Embryonic facial prominence (tissue), 1 donor: ENCODE measurements around the gene TNS1.

Experiments used
- DNase-seq: peaks from one replicate; pipeline ENCODE4 v3.0.0-alpha.2; 2016; ENCODE audit errors: extremely low spot score

The TNS1 gene

GRCh38 chr2:217943446-217944321 lies 59.1 kb downstream of the TNS1 start:
- DNase-seq: no peak

GRCh38 chr2:217942731-217943335 lies 60.0 kb downstream of the TNS1 start:
- DNase-seq: no peak

- DNase-seq: no peak
Observed at GRCh38 chr2:217941886-217942728, 60.7 kb downstream of the TNS1 start.

GRCh38 chr2:217941339-217941738 lies 61.5 kb downstream of the TNS1 start:
- DNase-seq: no peak

GRCh38 chr2:217940261-217941220 lies 62.3 kb downstream of the TNS1 start:
- no peak for DNase-seq

GRCh38 chr2:217939629-217940245 lies 63.1 kb downstream of the TNS1 start:
- DNase-seq: no peak

- no peak for DNase-seq
Observed at GRCh38 chr2:217939220-217939619, 63.6 kb downstream of the TNS1 start.

GRCh38 chr2:217938036-217938435 lies 64.8 kb downstream of the TNS1 start:
- DNase-seq: no peak

GRCh38 chr2:217937446-217937845 lies 65.3 kb downstream of the TNS1 start:
- no peak for DNase-seq

GRCh38 chr2:217936952-217937351 lies 65.8 kb downstream of the TNS1 start:
- DNase-seq: no peak

GRCh38 chr2:217935901-217936684 lies 66.7 kb downstream of the TNS1 start:
- DNase-seq: no peak

- DNase-seq: no peak
Observed at GRCh38 chr2:217935235-217935879, 67.4 kb downstream of the TNS1 start.

- no peak for DNase-seq
Observed at GRCh38 chr2:217934321-217935131, 68.3 kb downstream of the TNS1 start.

- no peak for DNase-seq
Observed at GRCh38 chr2:217933617-217933993, 69.2 kb downstream of the TNS1 start.

- no peak for DNase-seq
Observed at GRCh38 chr2:217932803-217933616, 69.8 kb downstream of the TNS1 start.

- DNase-seq: no peak
Observed at GRCh38 chr2:217931846-217932560, 70.8 kb downstream of the TNS1 start.
